ENCODE data around the gene RAB37.

- no peak for TF ChIP-seq POLR2A (IDR thresholded peaks at IDR 0.05)
- no peak for TF ChIP-seq CTCF (IDR thresholded peaks at IDR 0.05)
These were observed 42.4 kb downstream of the RAB37 start for GRCh38 chr17:74779501-74779900.

All from lower leg skin (tissue), 3 donors.